GM18867 (cell line): Measurements from ENCODE around the gene GCNT2.
"Not testable (repeated sequence)": the region's sequence is repeated elsewhere in the genome, so short reads cannot be mapped to it uniquely, and the experiment has no call there.

Source experiments
- ATAC-seq: cut with Tn5 transposase; IDR thresholded peaks from one replicate; pipeline ENCODE4 v1.9.1; 2021; ENCODE audit warnings: mild to moderate bottlenecking, moderate library complexity; ENCODE audit not compliant: unreplicated experiment

Gene GCNT2

GRCh38 chr6:10543488-10543887 is 22.3 kb downstream of the GCNT2 start:
- ATAC-seq: no peak

DNA sequence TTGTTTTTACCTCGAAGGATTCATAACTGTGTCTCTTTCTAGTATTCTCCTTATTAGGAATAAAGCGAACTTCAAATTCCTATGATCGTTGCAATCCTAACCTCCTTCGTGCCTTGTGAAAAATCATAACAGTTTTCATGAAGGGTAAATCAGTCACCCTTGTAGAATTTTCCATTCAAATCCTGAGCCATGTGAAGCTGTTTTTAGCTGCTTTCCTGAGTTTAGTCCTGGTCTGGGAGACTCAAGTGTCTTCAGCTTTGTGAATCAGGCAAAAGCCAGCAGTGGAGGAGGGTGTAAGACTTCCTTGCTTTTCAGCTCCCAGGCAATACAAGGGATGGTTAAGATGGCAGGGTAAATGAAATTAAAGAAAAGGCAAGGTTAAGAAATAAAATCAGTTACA is 24.3 kb downstream of the GCNT2 start:
- no peak for ATAC-seq

DNA sequence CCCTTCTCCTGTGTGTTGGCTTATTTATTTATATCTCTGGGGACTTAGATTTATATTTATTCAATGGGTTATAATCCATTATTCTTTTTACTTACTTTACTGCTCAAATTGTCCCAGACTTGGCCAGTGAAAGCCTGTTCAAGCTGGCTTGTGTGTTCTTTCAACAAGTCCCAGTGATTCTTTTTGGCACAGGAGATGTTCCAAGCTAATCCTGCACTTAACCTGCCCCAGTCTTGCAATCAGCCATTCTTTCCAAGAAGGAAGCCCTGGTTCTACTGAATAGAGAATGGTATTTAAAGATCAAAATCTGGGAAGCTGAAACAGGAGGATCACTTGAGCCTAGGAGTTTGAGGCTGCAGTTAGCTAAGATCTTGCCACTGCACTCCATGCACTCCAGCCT is 26.7 kb downstream of the GCNT2 start:
- ATAC-seq: no peak

DNA sequence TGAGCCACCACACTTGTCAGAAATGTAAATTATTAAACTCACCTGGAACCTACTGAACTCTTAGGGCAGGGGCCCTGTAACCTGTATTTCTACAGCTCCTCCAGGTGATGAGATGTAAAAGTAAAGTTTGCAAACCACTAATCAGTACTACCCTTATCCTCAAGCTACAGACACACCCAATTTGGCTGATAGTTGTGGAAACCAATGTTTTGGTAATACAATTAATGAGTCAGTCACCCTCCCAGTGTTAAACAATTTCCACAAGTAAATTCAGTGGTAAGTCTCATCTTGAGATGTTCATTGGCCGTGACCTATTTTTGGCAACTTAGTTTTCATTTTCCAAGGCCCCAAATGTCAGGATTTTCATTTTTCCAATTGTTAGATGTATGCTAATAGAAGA is 29.6 kb downstream of the GCNT2 start:
- no peak for ATAC-seq

GRCh38 chr6:10552270-10552810 is 31.2 kb downstream of the GCNT2 start:
- ATAC-seq: no peak

GRCh38 chr6:10553871-10554270 is 32.7 kb downstream of the GCNT2 start:
- no peak for ATAC-seq

DNA sequence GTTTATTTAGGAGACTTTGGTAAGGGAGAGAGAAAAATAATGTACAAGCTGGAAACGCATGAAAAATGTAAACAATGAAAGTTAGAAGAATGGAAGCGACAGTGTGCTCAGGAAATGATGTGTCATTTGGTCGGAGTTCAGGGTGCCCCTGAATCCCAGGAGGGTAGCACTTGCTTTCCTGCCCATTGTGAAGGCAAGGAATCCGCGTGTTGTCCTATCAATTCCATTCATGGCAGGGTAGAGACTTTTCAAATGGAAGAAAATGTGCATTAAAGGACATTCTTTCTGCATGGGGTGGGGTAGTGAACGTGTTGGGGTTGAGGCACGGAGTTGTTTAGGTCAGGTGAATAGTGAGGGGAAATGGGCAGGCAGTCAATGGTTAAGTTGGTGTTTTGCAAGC is 33.7 kb downstream of the GCNT2 start:
- ATAC-seq: no peak

GRCh38 chr6:10555625-10556309 is 34.6 kb downstream of the GCNT2 start:
- ATAC-seq: no peak

DNA sequence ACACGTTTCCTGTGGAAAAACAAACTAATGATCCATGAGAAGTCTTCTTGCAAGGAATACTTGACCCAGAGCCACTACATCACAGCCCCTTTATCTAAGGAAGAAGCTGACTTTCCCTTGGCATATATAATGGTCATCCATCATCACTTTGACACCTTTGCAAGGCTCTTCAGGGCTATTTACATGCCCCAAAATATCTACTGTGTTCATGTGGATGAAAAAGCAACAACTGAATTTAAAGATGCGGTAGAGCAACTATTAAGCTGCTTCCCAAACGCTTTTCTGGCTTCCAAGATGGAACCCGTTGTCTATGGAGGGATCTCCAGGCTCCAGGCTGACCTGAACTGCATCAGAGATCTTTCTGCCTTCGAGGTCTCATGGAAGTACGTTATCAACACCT is 35.4 kb downstream of the GCNT2 start:
- no peak for ATAC-seq

DNA sequence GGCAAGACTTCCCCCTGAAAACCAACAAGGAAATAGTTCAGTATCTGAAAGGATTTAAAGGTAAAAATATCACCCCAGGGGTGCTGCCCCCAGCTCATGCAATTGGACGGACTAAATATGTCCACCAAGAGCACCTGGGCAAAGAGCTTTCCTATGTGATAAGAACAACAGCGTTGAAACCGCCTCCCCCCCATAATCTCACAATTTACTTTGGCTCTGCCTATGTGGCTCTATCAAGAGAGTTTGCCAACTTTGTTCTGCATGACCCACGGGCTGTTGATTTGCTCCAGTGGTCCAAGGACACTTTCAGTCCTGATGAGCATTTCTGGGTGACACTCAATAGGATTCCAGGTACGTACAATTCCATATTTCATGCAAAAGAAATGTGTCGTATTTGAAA is 35.8 kb downstream of the GCNT2 start:
- ATAC-seq: no peak

- no peak for ATAC-seq
Observed at GRCh38 chr6:10557913-10558312, 36.8 kb downstream of the GCNT2 start.

DNA sequence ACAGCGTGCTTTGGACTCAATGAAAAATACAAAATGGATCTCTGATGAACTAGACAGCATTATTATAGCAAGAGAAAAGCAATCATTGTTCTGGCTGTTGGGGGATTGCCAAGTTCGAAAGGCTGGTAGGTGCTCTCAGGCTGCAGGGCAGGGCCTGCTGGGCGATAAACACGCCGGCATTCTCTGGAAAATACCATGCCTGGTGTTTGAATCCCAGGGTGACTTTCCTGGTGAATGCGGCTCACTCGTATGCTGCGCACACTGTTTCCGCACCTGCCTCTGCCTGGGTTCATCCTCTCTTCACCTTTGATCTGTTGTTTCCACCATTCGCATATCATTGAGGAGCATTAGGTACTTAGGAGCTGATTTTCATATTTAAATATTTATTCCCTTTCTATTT is 37.4 kb downstream of the GCNT2 start:
- ATAC-seq: no peak

DNA sequence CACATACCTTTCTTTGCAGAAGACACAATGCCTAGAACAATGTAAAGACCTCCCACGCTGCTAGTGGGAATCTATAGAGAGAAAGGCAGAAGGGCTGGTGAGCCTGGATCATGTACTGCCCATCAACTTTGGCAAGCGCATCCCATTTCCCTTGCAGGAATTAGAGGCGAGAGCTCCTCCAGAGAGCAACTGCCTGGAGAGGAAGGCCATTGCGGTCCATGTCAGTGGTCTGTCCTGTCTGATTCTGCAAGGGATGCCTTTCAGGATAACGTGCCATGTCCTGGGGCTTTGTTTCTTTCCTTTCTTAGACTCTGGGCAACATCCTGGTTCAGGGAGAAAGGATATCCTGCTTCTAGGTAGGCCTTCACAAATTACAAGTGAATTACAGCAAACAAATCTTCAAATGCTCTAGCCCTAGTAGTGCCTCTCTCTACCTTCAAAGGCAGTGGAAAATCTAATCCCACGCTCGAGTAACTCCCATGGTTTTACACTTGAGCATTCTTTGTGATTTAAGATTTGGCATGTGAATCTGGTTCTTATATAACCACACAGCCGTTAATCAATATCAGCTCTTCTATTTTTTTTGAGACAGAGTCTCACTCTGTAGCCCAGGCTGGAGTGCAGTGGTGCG is 38.5 kb downstream of the GCNT2 start:
- no peak for ATAC-seq

- ATAC-seq: no peak
Observed at GRCh38 chr6:10561611-10562199, 40.6 kb downstream of the GCNT2 start.

GRCh38 chr6:10564975-10565673 is 44.0 kb downstream of the GCNT2 start:
- no peak for ATAC-seq

DNA sequence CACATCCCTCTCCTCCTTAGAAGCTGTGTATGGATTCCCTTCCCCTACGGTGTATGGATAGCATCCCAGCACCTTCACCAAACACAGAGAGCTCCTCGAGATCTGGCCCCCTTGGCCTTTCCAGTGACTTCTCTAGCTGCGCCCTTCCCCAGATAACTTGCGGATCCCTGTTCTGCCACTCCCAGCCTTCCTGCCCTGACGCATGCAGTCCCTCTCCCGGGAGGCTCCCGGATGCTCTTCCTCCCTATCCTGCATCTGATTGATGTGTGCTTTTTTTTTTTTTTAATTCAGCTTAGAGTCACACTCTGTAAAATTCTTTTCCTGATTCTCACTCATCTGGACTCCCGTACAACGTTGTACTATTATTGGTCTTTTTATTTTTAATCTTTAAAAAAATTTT is 44.8 kb downstream of the GCNT2 start:
- ATAC-seq: no peak

GRCh38 chr6:10567256-10568026 is 46.3 kb downstream of the GCNT2 start:
- ATAC-seq: no peak

GRCh38 chr6:10569392-10570127 is 48.4 kb downstream of the GCNT2 start:
- ATAC-seq: no peak

GRCh38 chr6:10575519-10575918 is 54.4 kb downstream of the GCNT2 start:
- not testable (repeated sequence) for ATAC-seq

DNA sequence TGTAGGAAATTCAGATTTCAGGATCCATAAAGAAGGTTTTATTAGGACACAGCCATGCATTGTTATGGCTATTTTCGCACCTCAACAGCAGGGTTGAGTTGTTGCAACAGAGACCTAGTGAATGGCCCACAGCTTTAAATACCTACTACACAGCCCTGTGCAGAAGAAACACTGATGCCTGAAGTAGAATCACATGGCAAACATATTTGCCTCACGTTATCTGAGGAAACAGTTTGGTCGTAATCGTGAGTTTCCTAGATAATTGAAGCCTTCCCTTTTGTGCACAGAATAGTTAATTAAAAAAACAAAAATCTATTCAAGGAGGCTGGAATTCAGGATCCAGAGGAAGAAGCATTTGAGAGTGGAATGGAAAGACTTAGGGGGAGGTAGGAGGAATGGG is 55.1 kb downstream of the GCNT2 start:
- no peak for ATAC-seq
